HG03045 (cell line): ENCODE measurements around the gene AMOTL2.

Experiments
- ATAC-seq: cut with Tn5 transposase; IDR thresholded peaks from one replicate; pipeline ENCODE4 v1.9.1; 2021; ENCODE audit warnings: mild to moderate bottlenecking, moderate library complexity; ENCODE audit not compliant: unreplicated experiment

The AMOTL2 gene

DNA sequence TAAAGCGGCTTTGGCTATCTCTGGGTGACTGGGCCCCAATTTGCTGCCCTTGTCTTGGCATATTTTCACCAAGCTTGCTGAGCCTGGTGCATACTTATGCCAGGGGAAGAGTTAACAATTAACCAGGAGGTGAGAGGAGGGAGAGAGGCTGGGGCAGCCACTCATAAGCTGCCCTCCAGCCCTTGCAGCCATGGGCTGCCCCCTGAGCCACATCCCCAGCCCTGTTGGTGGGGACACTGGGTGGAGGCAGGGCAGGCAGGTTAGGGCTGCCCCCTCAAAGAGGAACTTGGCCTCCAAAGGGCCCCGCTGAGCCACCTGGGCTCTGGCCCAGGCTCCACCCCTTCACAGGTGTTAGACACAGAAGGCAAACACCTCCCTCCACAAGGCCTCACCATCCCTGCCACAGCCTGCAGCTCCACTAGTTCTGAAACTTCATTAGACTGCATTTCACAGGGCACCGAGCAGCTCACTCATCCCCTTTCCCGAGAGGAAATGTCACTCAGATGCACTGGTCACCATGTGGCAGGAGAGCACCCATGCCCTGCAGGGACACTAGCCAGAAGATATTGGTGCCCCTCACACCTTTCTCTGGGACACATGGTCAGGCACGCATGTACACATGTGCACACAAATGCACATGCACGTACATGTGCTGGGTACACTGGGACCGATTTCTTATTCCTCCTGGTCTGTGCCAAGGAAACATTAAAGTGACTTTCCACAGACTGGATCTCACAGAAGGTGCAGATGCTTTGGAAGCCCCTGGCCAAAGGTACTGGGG is 20.2 kb downstream of the AMOTL2 start:
- ATAC-seq, result no peak

- no peak for ATAC-seq
Measured at GRCh38 chr3:134353171-134353825, 20.9 kb downstream of the AMOTL2 start.

DNA sequence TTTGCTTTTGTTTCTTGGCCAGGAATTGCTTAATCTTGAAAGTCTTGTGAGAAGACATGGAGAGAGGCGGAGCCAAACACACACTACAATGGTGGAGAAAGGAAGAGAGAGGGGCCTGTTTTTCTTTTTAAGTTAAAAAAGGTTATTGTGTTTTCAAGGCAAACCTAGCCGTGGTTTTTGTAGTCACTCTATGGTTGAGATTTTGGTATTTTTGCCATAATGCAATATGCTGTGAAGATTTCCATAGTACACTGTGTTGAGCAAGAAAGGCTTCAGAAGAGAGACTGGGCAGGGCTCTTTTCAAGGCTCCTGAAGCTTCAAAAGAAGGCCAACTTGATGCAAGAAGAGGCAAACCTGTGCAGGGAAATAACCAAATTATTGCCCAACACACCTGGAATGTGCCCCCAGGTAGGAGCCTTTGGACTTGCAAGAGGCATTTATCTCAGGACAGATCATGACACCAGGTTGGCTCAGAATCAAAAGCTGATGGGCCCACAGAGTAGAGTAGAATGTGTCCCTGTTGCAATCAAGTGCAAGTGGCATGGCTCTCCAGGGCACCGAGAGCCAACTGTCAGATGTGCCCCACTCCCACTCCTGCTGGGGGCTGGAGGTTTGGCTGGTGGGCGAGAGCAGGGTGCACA is 22.1 kb downstream of the AMOTL2 start:
- ATAC-seq, result no peak

GRCh38 chr3:134351427-134351826 is 22.8 kb downstream of the AMOTL2 start:
- no peak for ATAC-seq

- no peak for ATAC-seq
Measured at GRCh38 chr3:134350861-134351311, 23.4 kb downstream of the AMOTL2 start.

- ATAC-seq, result no peak
Measured at GRCh38 chr3:134350266-134350665, 24.0 kb downstream of the AMOTL2 start.

GRCh38 chr3:134348524-134348923 is 25.7 kb downstream of the AMOTL2 start:
- ATAC-seq, result no peak

DNA sequence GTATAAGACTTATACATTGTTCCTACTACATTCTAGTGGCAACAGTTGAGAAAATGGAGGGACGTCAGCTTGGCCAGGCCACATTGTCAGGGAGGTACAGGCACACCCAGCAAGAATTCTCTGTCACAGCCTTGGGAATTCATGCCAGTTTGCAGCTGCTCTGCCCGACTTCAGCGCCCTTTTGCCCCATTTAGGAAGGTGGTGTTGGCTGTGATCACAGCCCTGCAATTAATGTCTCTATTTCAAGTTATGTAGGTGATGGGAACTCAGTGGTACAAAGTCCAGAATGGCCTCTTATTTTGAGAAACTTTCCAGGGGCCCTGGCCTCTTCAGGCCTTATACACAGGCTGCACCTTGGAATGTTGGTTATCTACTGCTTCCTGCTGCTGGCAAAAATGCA is 26.7 kb downstream of the AMOTL2 start:
- ATAC-seq, result no peak

DNA sequence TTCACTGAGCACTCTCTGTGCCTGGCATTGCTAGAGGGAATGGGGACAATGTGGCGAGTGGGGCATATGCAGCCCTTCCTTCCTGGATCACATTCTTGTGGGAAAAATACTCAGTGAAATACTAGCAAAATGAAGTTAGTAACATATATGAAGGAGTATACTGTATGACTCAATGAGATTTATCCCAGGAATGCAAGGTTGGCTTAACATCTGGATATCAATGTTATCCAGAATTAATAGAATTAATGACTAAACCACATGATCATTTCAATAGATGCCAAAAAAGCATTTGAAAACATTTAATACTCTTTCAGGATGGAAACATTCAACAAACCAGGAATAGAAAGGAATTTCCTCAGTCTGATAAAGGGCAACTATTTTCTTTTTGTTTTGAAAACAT is 27.5 kb downstream of the AMOTL2 start:
- no peak for ATAC-seq

DNA sequence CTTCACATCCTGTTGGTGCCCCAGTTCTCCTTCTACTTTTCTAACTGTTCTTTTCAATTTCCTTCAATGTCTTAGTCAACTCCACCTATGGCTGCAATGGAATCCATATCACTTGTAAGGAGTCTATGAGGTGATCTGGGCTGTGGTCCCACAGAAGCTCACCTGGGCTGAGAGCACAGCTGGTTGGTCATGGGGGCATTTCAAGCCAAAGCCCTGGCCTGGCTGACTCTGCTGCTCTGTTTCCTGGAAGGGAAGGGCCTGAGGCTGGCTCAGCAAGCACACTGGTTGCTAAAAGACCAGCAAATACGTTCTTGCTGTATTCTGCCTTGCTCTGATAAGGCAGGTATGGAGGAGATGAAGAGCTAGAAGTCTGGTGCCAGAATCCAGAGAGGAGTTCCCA is 29.0 kb downstream of the AMOTL2 start:
- ATAC-seq, result no peak

GRCh38 chr3:134344560-134344959 is 29.7 kb downstream of the AMOTL2 start:
- no peak for ATAC-seq

DNA sequence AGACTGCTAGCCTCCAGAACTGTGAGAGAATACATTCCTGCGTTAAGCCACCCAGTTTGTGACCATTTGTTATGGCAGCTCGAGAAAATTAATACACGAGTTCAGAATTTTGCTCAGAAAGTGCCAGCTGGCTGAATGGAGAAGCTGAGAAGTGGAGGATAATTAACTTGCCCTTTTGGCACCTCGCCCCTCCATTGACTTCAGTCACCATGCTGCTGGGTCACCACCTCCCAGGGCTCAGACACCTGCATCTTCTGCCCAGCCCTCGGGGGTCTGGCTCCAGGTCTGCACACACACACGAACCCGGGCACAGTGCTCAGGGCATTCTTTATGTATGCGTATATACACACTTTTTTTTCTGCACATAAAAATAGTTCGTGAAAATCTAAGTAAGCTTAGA is 32.0 kb downstream of the AMOTL2 start:
- ATAC-seq, result no peak

GRCh38 chr3:134341389-134341788 is 32.9 kb downstream of the AMOTL2 start:
- ATAC-seq, result no peak

- ATAC-seq, result no peak
Measured at GRCh38 chr3:134340982-134341365, 33.3 kb downstream of the AMOTL2 start.

- ATAC-seq, result no peak
Measured at GRCh38 chr3:134340362-134340981, 33.8 kb downstream of the AMOTL2 start.

DNA sequence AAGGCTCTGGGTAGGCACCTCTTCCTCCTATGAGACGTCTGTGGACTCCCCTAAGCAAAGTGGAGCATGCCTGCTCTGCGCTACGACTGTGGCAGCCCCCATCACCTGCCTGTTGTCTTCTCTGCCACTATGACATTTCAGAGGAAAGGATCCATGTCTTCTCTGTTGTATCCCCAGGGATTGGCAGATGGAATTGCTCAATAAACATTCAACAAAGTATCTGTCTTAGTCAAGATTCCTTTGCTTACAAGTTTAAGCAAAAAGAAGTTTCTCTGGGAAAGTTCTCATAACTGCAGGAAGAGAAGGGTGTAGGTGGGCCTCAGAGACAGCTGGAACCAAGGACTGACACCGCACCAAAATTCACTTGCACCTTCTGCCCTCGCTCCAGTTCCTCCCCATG is 34.3 kb downstream of the AMOTL2 start:
- ATAC-seq, result no peak

GRCh38 chr3:134339331-134339730 is 34.9 kb downstream of the AMOTL2 start:
- no peak for ATAC-seq

DNA sequence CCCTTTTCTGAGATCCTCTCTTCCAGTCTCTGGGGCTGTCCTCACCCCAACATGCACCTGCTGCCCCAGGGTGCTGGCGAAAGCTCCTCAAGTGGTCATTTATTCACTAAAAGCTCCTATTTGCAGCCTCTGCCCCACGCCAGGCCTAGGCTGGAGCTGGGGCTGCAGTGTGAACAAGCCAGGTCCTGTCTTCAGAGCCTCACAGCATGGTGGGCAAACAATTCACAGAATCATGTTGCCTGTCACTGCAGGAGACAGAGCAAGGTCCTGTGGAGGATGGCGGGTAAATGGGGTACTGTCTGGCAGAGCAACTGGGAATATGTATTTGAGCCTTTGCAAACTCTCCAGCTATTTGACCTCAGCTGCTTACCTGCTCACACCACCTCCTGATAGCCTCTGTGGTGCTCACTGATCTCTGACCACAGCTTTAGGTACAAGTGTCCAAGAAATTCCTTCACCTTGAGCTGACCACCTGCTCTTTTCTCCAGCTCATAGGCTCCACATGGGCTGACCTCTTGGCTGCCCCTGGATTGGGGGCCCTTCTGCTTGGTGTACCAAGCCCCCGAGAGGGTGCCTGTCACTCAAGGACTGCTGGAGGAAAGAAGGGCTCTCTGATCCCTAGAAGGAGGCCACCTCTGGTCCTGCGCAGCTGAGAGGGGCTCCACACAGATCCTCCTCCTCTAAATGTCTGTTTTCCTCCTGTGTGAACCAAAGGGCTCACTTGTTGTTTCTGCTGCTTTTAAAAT is 35.6 kb downstream of the AMOTL2 start:
- no peak for ATAC-seq

- ATAC-seq, result no peak
Measured at GRCh38 chr3:134338201-134338512, 36.1 kb downstream of the AMOTL2 start.

GRCh38 chr3:134337511-134338200 is 36.6 kb downstream of the AMOTL2 start:
- no peak for ATAC-seq
